Ectodermal cell (in vitro differentiated cells): ENCODE results near the gene IER5.

Experiments
- H3K27ac ChIP-seq: 2 replicates; pipeline ENCODE4 v1.7.0; 2013; ENCODE audit warnings: mild to moderate bottlenecking, low read depth, low read length; ENCODE audit not compliant: insufficient read depth, poor library complexity, severe bottlenecking
- H3K27me3 ChIP-seq: 2 replicates; pipeline ENCODE4 v1.7.0; 2013; ENCODE audit warnings: mild to moderate bottlenecking, low read length; ENCODE audit not compliant: insufficient read depth, control insufficient read depth, poor library complexity, severe bottlenecking
- H3K36me3 ChIP-seq: one replicate; pipeline ENCODE4 v1.7.0; 2013; ENCODE audit warnings: low read length; ENCODE audit not compliant: control insufficient read depth, insufficient read depth
- H3K4me1 ChIP-seq: one replicate; pipeline ENCODE4 v1.7.0; 2013; ENCODE audit warnings: low read length; ENCODE audit not compliant: control insufficient read depth, insufficient read depth
- H3K4me3 ChIP-seq: 2 replicates; pipeline ENCODE4 v1.7.0; 2013; ENCODE audit warnings: low read depth, low read length, control low read depth; ENCODE audit not compliant: insufficient read depth
- H3K9me3 ChIP-seq: 2 replicates; pipeline ENCODE4 v1.7.0; 2013; ENCODE audit warnings: mild to moderate bottlenecking, low read length, moderate library complexity; ENCODE audit not compliant: control insufficient read depth
- WGBS, 2 experiments: methylation state at CpG; one replicate each; pipeline ENCODE4 v1.1.7; 2013; ENCODE audit warnings: missing lambda C conversion rate in 2 of 2; 5-methylcytosine and 5-hydroxymethylcytosine counted together

IER5 gene

GRCh38 chr1:181087400-181087901 lies 1.0 kb upstream of the IER5 start:
- Histone ChIP-seq H3K9me3 (no peaks in the 10 kb centered on the region), H3K36me3 (no peaks in the 10 kb centered on the region), H3K27me3 (peaks cover 19% of the 10 kb centered on the region), H3K4me1 (peaks cover 6% of the 10 kb centered on the region), H3K4me3 (no peak overlapping the region), H3K27ac (no peak overlapping the region)
- 88 to 89% methylated on average over 7 to 8 of the region's 8 CpGs for WGBS, 2 experiments

- peak overlapping the region; percentile 81 for H3K4me3 ChIP-seq
- no peaks in the 10 kb centered on the region for H3K9me3 ChIP-seq
- H3K27ac ChIP-seq: peak overlapping the region; percentile 33
- H3K36me3 ChIP-seq: no peaks in the 10 kb centered on the region
- peaks cover 19% of the 10 kb centered on the region for H3K27me3 ChIP-seq
- peaks cover 7% of the 10 kb centered on the region for H3K4me1 ChIP-seq
- 0% methylated on average over 97 of the region's 97 CpGs for WGBS, 2 experiments
Measured at GRCh38 chr1:181089017-181089675, 646 bp downstream of the IER5 start.

- H3K9me3 ChIP-seq: no peaks in the 10 kb centered on the region
- 0 to 1% methylated on average over 48 of the region's 48 CpGs for WGBS, 2 experiments
- no peak overlapping the region for H3K27ac ChIP-seq
- H3K27me3 ChIP-seq: peaks cover 19% of the 10 kb centered on the region
- H3K36me3 ChIP-seq: no peaks in the 10 kb centered on the region
- peak overlapping the region; percentile 81 for H3K4me3 ChIP-seq
- H3K4me1 ChIP-seq: peaks cover 15% of the 10 kb centered on the region
Measured at GRCh38 chr1:181089676-181090544, 1.4 kb downstream of the IER5 start.

- Histone ChIP-seq H3K27me3 (peaks cover 19% of the 10 kb centered on the region), H3K9me3 (no peaks in the 10 kb centered on the region), H3K36me3 (no peaks in the 10 kb centered on the region), H3K27ac (no peak overlapping the region), H3K4me3 (peak overlapping the region; percentile 81), H3K4me1 (peaks cover 21% of the 10 kb centered on the region)
- 32 to 41% methylated on average over 6 to 9 of the region's 9 CpGs for WGBS, 2 experiments
Measured at GRCh38 chr1:181090641-181091126, 2.2 kb downstream of the IER5 start.

- H3K27me3 ChIP-seq: peaks cover 14% of the 10 kb centered on the region
- peaks cover 29% of the 10 kb centered on the region for H3K4me1 ChIP-seq
- no peak overlapping the region for H3K4me3 ChIP-seq
- no peaks in the 10 kb centered on the region for H3K9me3 ChIP-seq
- WGBS, 2 experiments: 87 to 94% methylated on average over 7 to 8 of the region's 8 CpGs
- no peaks in the 10 kb centered on the region for H3K36me3 ChIP-seq
- no peak overlapping the region for H3K27ac ChIP-seq
Measured at GRCh38 chr1:181091309-181092040, 3.0 kb downstream of the IER5 start.

- WGBS, 2 experiments: 93% methylated on average over 2 of the region's 2 CpGs
- Histone ChIP-seq H3K4me1 (peaks cover 35% of the 10 kb centered on the region), H3K27me3 (peaks cover 11% of the 10 kb centered on the region), H3K27ac (no peak overlapping the region), H3K9me3 (no peaks in the 10 kb centered on the region), H3K36me3 (no peaks in the 10 kb centered on the region), H3K4me3 (no peak overlapping the region)
Measured at GRCh38 chr1:181092056-181092455, 3.6 kb downstream of the IER5 start.

GRCh38 chr1:181092883-181093458 lies 4.5 kb downstream of the IER5 start:
- Histone ChIP-seq H3K4me3 (no peak overlapping the region), H3K27me3 (peaks cover 2% of the 10 kb centered on the region), H3K4me1 (peaks cover 42% of the 10 kb centered on the region), H3K27ac (no peak overlapping the region), H3K9me3 (no peaks in the 10 kb centered on the region), H3K36me3 (no peaks in the 10 kb centered on the region)
- WGBS, 2 experiments: 91 to 95% methylated on average over 4 of the region's 4 CpGs

- no peak overlapping the region for H3K27ac ChIP-seq
- H3K27me3 ChIP-seq: peaks cover 3% of the 10 kb centered on the region
- no peaks in the 10 kb centered on the region for H3K36me3 ChIP-seq
- peaks cover 50% of the 10 kb centered on the region for H3K4me1 ChIP-seq
- WGBS, 2 experiments: 66 to 78% methylated on average over 7 of the region's 7 CpGs
- no peak overlapping the region for H3K4me3 ChIP-seq
- H3K9me3 ChIP-seq: no peaks in the 10 kb centered on the region
Measured at GRCh38 chr1:181094416-181095212, 6.1 kb downstream of the IER5 start.

- no peak overlapping the region for H3K4me3 ChIP-seq
- peaks cover 56% of the 10 kb centered on the region for H3K4me1 ChIP-seq
- H3K9me3 ChIP-seq: no peaks in the 10 kb centered on the region
- no peak overlapping the region for H3K27ac ChIP-seq
- no peaks in the 10 kb centered on the region for H3K36me3 ChIP-seq
- WGBS, 2 experiments: 92 to 94% methylated on average over 8 of the region's 8 CpGs
- H3K27me3 ChIP-seq: peaks cover 9% of the 10 kb centered on the region
Measured at GRCh38 chr1:181095260-181095659, 6.8 kb downstream of the IER5 start.
